Measurements from ENCODE around the gene WDR13. TPM values are rescaled to one million over a fixed set of nuclear protein-coding genes. Genes with fewer than 3 reads are reported as not detected.

WDR13 gene
- total RNA-seq, 4 donors from 2014 or later = 71.9 to 119 (median 105) TPM

GRCh38 chrX:48599341-48599740 is 2.0 kb downstream of the WDR13 start:
- no peak for TF ChIP-seq CTCF (IDR thresholded peaks at IDR 0.05; ENCODE audit: low read depth)

GRCh38 chrX:48600226-48600625 is 2.9 kb downstream of the WDR13 start:
- TF ChIP-seq CTCF (IDR thresholded peaks at IDR 0.05; ENCODE audit: low read depth) = no peak

GRCh38 chrX:48601741-48602394 is 4.6 kb downstream of the WDR13 start:
- TF ChIP-seq CTCF (IDR thresholded peaks at IDR 0.05; ENCODE audit: low read depth) = no peak

- TF ChIP-seq CTCF (IDR thresholded peaks at IDR 0.05; ENCODE audit: low read depth) = no peak
Measured at GRCh38 chrX:48604701-48605100, 7.4 kb downstream of the WDR13 start.

GRCh38 chrX:48606091-48606490 is 8.8 kb downstream of the WDR13 start:
- no peak for TF ChIP-seq CTCF (IDR thresholded peaks at IDR 0.05; ENCODE audit: low read depth)

- no peak for TF ChIP-seq CTCF (IDR thresholded peaks at IDR 0.05; ENCODE audit: low read depth)
Measured at GRCh38 chrX:48611703-48612102, 14.4 kb downstream of the WDR13 start.

GRCh38 chrX:48613502-48614160 is 16.3 kb downstream of the WDR13 start:
- no peak for TF ChIP-seq CTCF (IDR thresholded peaks at IDR 0.05; ENCODE audit: low read depth)
